Epithelial cell of esophagus (primary cell): ENCODE data around the gene RABAC1.

Experiments used
- DNase-seq: peaks from one replicate; pipeline ENCODE4 v3.0.0; 2010; ENCODE audit warnings: low read depth
- H3K4me3 ChIP-seq: 2 replicates; pipeline ENCODE4 v1.5.1; 2011; ENCODE audit warnings: mild to moderate bottlenecking, low read length, control low read depth
- CTCF ChIP-seq: IDR thresholded peaks from 2 replicates; pipeline ENCODE4 v1.5.1; 2011; ENCODE audit warnings: low read depth, mild to moderate bottlenecking, low read length, control low read depth, inconsistent platforms; ENCODE audit not compliant: insufficient read depth; ENCODE audit errors: missing control alignments

RABAC1 gene

GRCh38 chr19:41922585-41922984 is 36.5 kb downstream of the RABAC1 start:
- DNase-seq = no peak
- no peak for TF ChIP-seq CTCF
- H3K4me3 ChIP-seq = no peak overlapping the region

GRCh38 chr19:41921577-41922576 is 37.2 kb downstream of the RABAC1 start:
- DNase-seq = no peak
- H3K4me3 ChIP-seq = no peak overlapping the region
- no peak for TF ChIP-seq CTCF

- DNase-seq = no peak
- H3K4me3 ChIP-seq = no peak overlapping the region
- TF ChIP-seq CTCF = no peak
Measured at GRCh38 chr19:41920882-41921576, 38.1 kb downstream of the RABAC1 start.

- H3K4me3 ChIP-seq = no peak overlapping the region
- peak; percentile 59 for DNase-seq
Measured at GRCh38 chr19:41919948-41920712, 39.0 kb downstream of the RABAC1 start.

GRCh38 chr19:41918653-41919244 is 40.4 kb downstream of the RABAC1 start:
- no peak for TF ChIP-seq CTCF
- no peak for DNase-seq

More at GRCh38 chr19:41919948-41920712, 39.0 kb downstream of the RABAC1 start:
- no peak for TF ChIP-seq CTCF

GRCh38 chr19:41918095-41918494 is 41.0 kb downstream of the RABAC1 start:
- no peak overlapping the region for H3K4me3 ChIP-seq
- no peak for TF ChIP-seq CTCF
- no peak for DNase-seq

More at GRCh38 chr19:41918653-41919244, 40.4 kb downstream of the RABAC1 start:
- no peak overlapping the region for H3K4me3 ChIP-seq
